Heart left ventricle (tissue), 16 donors: ENCODE measurements around the gene KIRREL3. TPM values are rescaled to one million over a fixed set of nuclear protein-coding genes. Genes with fewer than 3 reads are reported as not detected.

Source experiments
- ATAC-seq, 4 donors: fragments of 200-7000 bp; cut with Tn5 transposase; one replicate each; pipeline ENCODE4 v1.9.1; 2020 to 2022; ENCODE audit warnings: moderate library complexity in 4 of 4, mild to moderate bottlenecking in 3 of 4, moderate number of reproducible peaks in 1 of 4
- DNase-seq, 5 donors: peaks; one replicate each; pipeline ENCODE4 v3.0.0-alpha.2; 2020
- H3K27ac ChIP-seq, 12 donors: fragments of 200-600 bp; sonication (generic) in 4 of 12; one replicate each; pipeline versions ENCODE4 v1.5.0 to v1.8.0; 2016 to 2022; ENCODE audit warnings: mild to moderate bottlenecking in 2 of 12
- H3K27me3 ChIP-seq, 9 donors: fragments of 200-600 bp; sonication (generic) in 2 of 9; one replicate each; pipeline versions ENCODE4 v1.5.1 to v1.8.0; 2016 to 2022; ENCODE audit warnings: mild to moderate bottlenecking in 3 of 9
- H3K36me3 ChIP-seq, 9 donors: fragments of 200-600 bp; sonication (generic) in 2 of 9; one replicate each; pipeline versions ENCODE4 v1.5.0 to v1.8.0; 2018 to 2022; ENCODE audit warnings: mild to moderate bottlenecking in 2 of 9
- H3K4me1 ChIP-seq, 12 donors: fragments of 200-600 bp; sonication (generic) in 4 of 12; one replicate each; pipeline versions ENCODE4 v1.5.0 to v1.8.0; 2016 to 2022; ENCODE audit warnings: mild to moderate bottlenecking in 3 of 12
- H3K4me3 ChIP-seq, 12 donors: fragments of 200-600 bp; sonication (generic) in 4 of 12; one replicate each; pipeline versions ENCODE4 v1.5.0 to v1.8.0; 2017 to 2022; ENCODE audit warnings: mild to moderate bottlenecking in 9 of 12, moderate library complexity in 4 of 12
- H3K9me3 ChIP-seq, 12 donors: fragments of 200-600 bp; sonication (generic) in 4 of 12; one replicate each; pipeline versions ENCODE4 v1.5.0 to v1.8.0; 2016 to 2022; ENCODE audit warnings: mild to moderate bottlenecking in 1 of 12
- POLR2A ChIP-seq, 2 donors: fragments of 450-650 bp; IDR thresholded peaks; one replicate each; pipeline ENCODE4 v1.6.1; 2017; ENCODE audit warnings: antibody characterized with exemption in 2 of 2, mild to moderate bottlenecking in 2 of 2, moderate library complexity in 2 of 2
- WGBS, 4 donors: extraction: QIAGEN DNeasy Blood & Tissue Kit in 2 of 4; methylation state at CpG; one replicate each; pipeline versions ENCODE4 v1.1.5 to v1.1.7; 2013 to 2018; 5-methylcytosine and 5-hydroxymethylcytosine counted together
- intact Hi-C, 10 donors: fragments of 100-400 bp; cut with DNase I; formaldehyde crosslinking; loops; one replicate each; pipeline versions ENCODE4 v1.11.1 to v1.14.2; 2022
- polyA plus RNA-seq, 2 donors: library from polyadenylated mRNA; stranded (reverse); fragments of 200-250 nt; gene quantifications; one replicate each; pipeline ENCODE4 v1.2.3, GENCODE V29; 2013
- total RNA-seq, 9 donors: library from RNA; depleted of rRNA in 2 of 9; stranded (reverse); fragments of >200 nt in 2 of 9; fragmentation: NEBNext Ultra II Directional in 3 of 9; extraction: Animal tissue kit (Norgen Biotek cat#: 25700) in 3 of 9; gene quantifications; one replicate each; pipeline versions ENCODE4 v1.1.0 to v1.2.4, GENCODE V29; 2016 to 2023
- TF ChIP-seq, protein P1 (sequence below), 12 donors: fragments of 200-600 bp; sonication (generic) in 4 of 12; IDR thresholded peaks; one replicate each; pipeline versions ENCODE4 v1.5.0 to v1.8.0; 2018 to 2022; ENCODE audit warnings: antibody characterized with exemption in 12 of 12, mild to moderate bottlenecking in 5 of 12
- donor health status: ischemic (EF 13 %, LVEDD 7.1; RV severe dilation, severe dysfunction).
- donor health status: healthy with polysubstance abuse.
- donor health status: DM: no; HTN: yes; CAD: no.
- donor health status: DM: no; HTN: no; CAD: no.
- donor health status: ischemic (EF 25% LVEDD 6.9; RV normal size, moderate dysfunction).
- donor health status: ischemic (EF 25% LVEDD 5.7; RV mildly dilated, moderate dysfunction).
- donor health status: healthy.
- donor health status: DM: yes; HTN: yes; CAD: no.
- donor health status: ischemic (EF 35%, LVEDD 5.7; RV mildly dilated, moderate dysfunction).
- donor health status: nonischemic (EF 11% LVEDD 7.7; RV severe dilation, severe dysfunction).
- donor health status: DM: yes; HTN: yes; CAD: no.
- donor health status: PGD.
- donor health status: ischemic (EF 29% LVEDD 5.4; RV normal size, mild dysfunction).
- donor health status: nonischemic (EF 23%, LVEDD 6.1; RV moderate dilation, normal function).

The KIRREL3 gene
- total and polyA plus RNA-seq, 11 donors: 0.08 to 1.3 (median 0.27) TPM

DNA sequence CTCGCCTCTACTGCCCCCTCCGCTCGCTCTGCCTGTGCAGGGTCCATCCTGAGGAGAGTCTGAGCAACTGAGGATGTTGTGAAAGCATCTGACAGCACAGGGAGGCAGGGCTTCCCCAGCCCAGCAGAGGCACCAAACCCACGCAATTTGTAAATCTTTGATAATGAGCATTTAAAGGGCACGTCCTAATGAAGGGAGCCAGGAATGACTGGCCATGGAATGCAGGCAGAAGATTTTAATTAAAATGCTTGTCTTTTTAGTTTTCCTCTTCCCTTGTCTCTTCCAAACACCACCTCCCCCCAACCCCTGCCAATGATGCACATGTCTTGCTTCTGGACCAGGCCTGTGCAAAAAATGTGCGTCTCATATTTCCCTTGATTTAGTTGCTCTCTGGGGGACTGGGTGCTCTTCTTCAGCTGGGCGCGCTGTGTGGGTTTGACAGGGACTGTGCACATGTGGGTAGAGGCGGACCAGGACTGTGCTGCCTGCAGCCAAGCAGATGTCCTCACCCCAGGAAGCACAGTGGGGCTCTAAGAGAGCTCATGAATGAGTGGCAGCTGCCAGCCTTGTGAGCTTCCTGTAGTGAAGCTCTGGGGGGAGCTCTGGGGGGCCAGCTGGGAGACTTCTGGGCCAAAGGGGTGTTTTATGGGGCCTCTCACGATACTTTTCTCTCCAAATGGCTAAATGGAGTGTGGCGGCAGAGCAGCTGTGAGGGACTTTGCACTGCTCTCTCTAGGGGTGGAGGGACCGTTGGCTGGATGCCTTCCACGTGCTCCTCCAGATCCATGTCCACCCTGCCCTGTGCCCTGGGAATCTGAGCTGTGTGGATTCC lies 371.6 kb downstream of the KIRREL3 start:
- 56 to 61% (median 60%) methylated on average over 13 of the region's 13 CpGs for WGBS, 4 donors
- H3K27ac ChIP-seq: no peak overlapping the region
- DNase-seq (no peak), ATAC-seq (peak in 1 of 4 donors; percentile 22)
- peaks cover 0 to 10% (median 0%) of the 10 kb centered on the region in 9 donors for H3K27me3 ChIP-seq
- no peaks in the 10 kb centered on the region for H3K4me1 ChIP-seq
- intact Hi-C loops: no loop called here
- H3K9me3 ChIP-seq: no peaks in the 10 kb centered on the region
- TF ChIP-seq, protein P1, sequence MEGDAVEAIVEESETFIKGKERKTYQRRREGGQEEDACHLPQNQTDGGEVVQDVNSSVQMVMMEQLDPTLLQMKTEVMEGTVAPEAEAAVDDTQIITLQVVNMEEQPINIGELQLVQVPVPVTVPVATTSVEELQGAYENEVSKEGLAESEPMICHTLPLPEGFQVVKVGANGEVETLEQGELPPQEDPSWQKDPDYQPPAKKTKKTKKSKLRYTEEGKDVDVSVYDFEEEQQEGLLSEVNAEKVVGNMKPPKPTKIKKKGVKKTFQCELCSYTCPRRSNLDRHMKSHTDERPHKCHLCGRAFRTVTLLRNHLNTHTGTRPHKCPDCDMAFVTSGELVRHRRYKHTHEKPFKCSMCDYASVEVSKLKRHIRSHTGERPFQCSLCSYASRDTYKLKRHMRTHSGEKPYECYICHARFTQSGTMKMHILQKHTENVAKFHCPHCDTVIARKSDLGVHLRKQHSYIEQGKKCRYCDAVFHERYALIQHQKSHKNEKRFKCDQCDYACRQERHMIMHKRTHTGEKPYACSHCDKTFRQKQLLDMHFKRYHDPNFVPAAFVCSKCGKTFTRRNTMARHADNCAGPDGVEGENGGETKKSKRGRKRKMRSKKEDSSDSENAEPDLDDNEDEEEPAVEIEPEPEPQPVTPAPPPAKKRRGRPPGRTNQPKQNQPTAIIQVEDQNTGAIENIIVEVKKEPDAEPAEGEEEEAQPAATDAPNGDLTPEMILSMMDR (IDR thresholded peaks at IDR 0.05): no peak
- TF ChIP-seq POLR2A (IDR thresholded peaks at IDR 0.05): no peak
- H3K36me3 ChIP-seq: no peaks in the 10 kb centered on the region
- no peak overlapping the region for H3K4me3 ChIP-seq

DNA sequence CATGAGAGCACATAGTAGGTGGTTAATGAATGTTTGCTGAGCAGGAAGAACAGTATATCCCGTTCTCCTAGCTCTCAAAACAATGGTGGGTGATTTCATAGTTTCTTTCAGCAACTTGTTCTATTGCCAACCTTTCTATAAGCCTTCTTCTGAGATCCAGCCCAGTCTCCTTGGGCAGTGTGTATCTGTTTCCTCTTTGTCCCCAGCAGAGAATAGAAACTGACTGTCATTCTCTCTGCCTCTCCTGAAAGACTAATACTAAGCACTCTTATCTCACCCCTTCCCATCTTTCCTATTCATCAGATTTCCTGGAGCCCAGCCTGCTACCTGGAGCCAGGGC lies 372.1 kb downstream of the KIRREL3 start:
- no peaks in the 10 kb centered on the region for H3K9me3 ChIP-seq
- H3K36me3 ChIP-seq: no peaks in the 10 kb centered on the region
- no peak overlapping the region for H3K4me3 ChIP-seq
- no peak for DNase-seq
- no peak for ATAC-seq
- no peaks in the 10 kb centered on the region for H3K4me1 ChIP-seq
- 40 to 71% (median 53%) methylated on average over 1 of the region's 1 CpG for WGBS, 4 donors
- peaks cover 0 to 9% (median 0%) of the 10 kb centered on the region in 9 donors for H3K27me3 ChIP-seq
- no peak for TF ChIP-seq POLR2A (IDR thresholded peaks at IDR 0.05)
- TF ChIP-seq, protein P1 (IDR thresholded peaks at IDR 0.05): no peak
- H3K27ac ChIP-seq: no peak overlapping the region
- intact Hi-C loops: no loop called here

DNA sequence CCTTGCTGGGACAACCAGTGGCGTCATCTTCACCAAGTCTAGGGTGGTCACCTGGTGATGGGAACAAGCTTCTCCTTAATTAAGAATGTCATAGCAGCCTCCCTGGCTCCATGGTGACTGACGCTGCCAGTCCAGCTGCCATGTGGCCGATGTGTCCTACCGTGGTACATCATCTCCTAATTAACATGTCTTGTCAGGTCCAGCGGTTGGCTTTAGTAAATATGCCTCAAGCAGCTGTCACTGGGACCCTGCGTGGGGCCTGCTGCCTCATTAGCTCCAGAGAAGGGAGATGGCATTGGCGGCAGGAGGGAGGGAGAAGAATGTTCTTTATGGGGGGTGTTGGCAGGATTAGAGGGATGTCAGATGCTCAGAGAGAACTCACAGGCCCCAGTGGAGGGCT lies 373.1 kb downstream of the KIRREL3 start:
- 83 to 93% (median 91%) methylated on average over 7 of the region's 7 CpGs for WGBS, 4 donors
- no peaks in the 10 kb centered on the region for H3K4me1 ChIP-seq
- TF ChIP-seq POLR2A (IDR thresholded peaks at IDR 0.05): no peak
- TF ChIP-seq, protein P1 (IDR thresholded peaks at IDR 0.05): no peak
- H3K36me3 ChIP-seq: no peaks in the 10 kb centered on the region
- H3K27ac ChIP-seq: no peak overlapping the region
- no peaks in the 10 kb centered on the region for H3K9me3 ChIP-seq
- ATAC-seq: no peak
- DNase-seq: no peak
- no peak overlapping the region for H3K4me3 ChIP-seq
- peaks cover 0 to 9% (median 0%) of the 10 kb centered on the region in 9 donors for H3K27me3 ChIP-seq
- intact Hi-C loops: no loop called here

DNA sequence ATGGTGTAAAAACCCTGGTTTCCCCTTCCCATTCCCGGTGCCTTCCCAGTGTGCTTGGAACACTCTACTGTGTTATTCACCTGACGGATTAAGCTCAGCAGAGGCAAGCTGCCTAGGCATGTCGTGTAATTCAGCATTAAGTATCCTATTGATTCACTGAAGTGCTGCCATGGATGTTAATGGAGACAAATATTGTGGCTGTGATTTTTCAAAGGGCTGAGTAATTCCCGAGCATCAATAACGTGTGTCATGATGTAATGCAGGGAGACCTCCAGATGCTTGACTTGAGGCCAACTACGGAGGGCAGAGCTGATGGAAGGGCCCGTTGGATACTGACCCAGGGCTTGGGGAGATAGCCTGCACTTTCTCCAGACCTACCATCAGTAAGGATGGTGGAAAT lies 376.1 kb downstream of the KIRREL3 start:
- no peaks in the 10 kb centered on the region for H3K9me3 ChIP-seq
- TF ChIP-seq, protein P1 (IDR thresholded peaks at IDR 0.05): no peak
- TF ChIP-seq POLR2A (IDR thresholded peaks at IDR 0.05): no peak
- ATAC-seq: no peak
- no peaks in the 10 kb centered on the region for H3K4me1 ChIP-seq
- no peak overlapping the region for H3K27ac ChIP-seq
- DNase-seq: no peak
- H3K4me3 ChIP-seq: no peak overlapping the region
- 51 to 66% (median 54%) methylated on average over 6 to 7 of the region's 7 CpGs for WGBS, 4 donors
- H3K27me3 ChIP-seq: peaks cover 0 to 6% (median 0%) of the 10 kb centered on the region in 9 donors
- intact Hi-C loops: no loop called here
- no peaks in the 10 kb centered on the region for H3K36me3 ChIP-seq
